GM12864 (cell line): ENCODE results near the gene APBB3.
A peak's percentile ranks its signal among the peaks of the same experiment; 100 is the strongest.

ENCODE experiments used
- DNase-seq: peaks from one replicate; pipeline ENCODE4 v3.0.0-alpha.2; 2011; ENCODE audit warnings: low read depth
- H3K4me3 ChIP-seq: 2 replicates; pipeline ENCODE4 v1.5.1; 2011; ENCODE audit warnings: mild to moderate bottlenecking, low read depth, low read length, control low read depth
- CTCF ChIP-seq: IDR thresholded peaks from 2 replicates; pipeline ENCODE4 v1.5.1; 2011; ENCODE audit warnings: low read depth, mild to moderate bottlenecking, moderate library complexity, low read length, control low read depth, inconsistent platforms; ENCODE audit errors: missing control alignments

APBB3 gene

GRCh38 chr5:140567871-140568270 is 3.5 kb upstream of the APBB3 start:
- no peak overlapping the region for H3K4me3 ChIP-seq
- TF ChIP-seq CTCF, result no peak
- no peak for DNase-seq

DNA sequence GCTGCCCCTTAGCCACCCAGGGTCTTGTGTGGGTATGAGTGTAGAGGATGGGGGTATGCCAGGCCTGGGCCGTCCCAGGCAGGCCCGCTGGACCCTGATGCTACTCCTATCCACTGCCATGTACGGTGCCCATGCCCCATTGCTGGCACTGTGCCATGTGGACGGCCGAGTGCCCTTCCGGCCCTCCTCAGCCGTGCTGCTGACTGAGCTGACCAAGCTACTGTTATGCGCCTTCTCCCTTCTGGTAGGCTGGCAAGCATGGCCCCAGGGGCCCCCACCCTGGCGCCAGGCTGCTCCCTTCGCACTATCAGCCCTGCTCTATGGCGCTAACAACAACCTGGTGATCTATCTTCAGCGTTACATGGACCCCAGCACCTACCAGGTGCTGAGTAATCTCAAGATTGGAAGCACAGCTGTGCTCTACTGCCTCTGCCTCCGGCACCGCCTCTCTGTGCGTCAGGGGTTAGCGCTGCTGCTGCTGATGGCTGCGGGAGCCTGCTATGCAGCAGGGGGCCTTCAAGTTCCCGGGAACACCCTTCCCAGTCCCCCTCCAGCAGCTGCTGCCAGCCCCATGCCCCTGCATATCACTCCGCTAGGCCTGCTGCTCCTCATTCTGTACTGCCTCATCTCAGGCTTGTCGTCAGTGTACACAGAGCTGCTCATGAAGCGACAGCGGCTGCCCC is 2.9 kb upstream of the APBB3 start:
- no peak for TF ChIP-seq CTCF
- no peak for DNase-seq
- no peak overlapping the region for H3K4me3 ChIP-seq

DNA sequence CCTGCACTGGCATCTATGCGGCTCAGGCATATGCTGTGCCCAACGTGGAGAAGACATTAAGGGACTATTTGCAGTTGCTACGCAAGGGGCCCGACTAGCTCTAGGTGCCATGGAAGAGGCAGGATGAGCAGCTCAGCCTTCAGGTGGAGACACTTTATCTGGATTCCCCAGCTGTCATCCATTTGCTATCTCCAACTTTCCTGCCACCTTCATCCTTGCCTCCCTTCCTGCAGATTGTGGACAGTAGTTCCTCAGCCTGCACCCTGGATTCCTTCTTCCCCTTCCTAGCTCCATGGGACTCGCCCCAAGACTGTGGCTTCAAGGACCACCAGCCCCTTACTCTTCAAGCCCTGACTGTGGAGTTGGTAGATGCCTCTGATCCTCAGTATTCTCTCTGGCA is 2.3 kb upstream of the APBB3 start:
- H3K4me3 ChIP-seq, result no peak overlapping the region
- TF ChIP-seq CTCF, result no peak
- no peak for DNase-seq

- TF ChIP-seq CTCF, result no peak
- peak overlapping the region; percentile 80 for H3K4me3 ChIP-seq
- DNase-seq, result no peak
These were observed 1.3 kb upstream of the APBB3 start for GRCh38 chr5:140565780-140566095.

DNA sequence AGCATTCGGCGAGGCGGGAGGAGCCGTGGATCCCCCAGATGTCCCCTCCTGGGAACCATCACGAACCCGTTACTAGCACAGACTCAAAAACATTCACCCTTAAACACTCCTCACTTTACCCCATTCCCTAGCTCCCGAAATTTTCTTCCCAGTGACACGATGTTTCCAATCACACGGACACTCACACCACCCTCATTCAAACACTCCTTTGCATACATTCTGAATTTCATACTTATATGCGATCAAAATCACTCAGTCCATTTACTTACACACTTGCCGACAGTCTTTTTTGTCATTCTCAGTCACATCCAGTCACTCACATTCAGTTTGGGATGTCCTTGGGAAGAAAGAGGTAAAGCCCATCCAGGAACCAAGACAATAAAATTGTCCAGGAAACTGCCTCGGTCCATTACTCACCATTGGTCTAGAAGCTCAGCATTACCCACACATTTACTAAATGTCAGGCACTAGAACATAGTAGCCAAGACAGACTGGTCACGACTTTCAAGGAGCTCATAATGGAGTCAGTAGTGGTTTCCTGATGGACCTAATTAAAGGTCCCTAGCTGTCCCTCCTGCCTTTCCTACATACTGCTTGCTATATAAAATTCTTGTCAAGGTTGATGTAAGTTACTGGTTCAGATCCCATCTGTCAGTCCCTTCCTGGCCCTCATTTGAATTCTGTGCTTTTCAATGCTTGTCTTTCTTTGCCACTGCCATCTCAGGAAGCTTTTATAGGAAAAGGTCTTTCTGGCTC is 804 bp upstream of the APBB3 start:
- DNase-seq, result no peak
- no peak for TF ChIP-seq CTCF
- H3K4me3 ChIP-seq, result peak overlapping the region; percentile 80

- no peak for TF ChIP-seq CTCF
- no peak for DNase-seq
- H3K4me3 ChIP-seq, result peak overlapping the region; percentile 80
These were observed 802 bp downstream of the APBB3 start for GRCh38 chr5:140563596-140563995.

GRCh38 chr5:140561753-140562523 is 2.5 kb downstream of the APBB3 start:
- no peak for TF ChIP-seq CTCF
- DNase-seq, result no peak
- no peak overlapping the region for H3K4me3 ChIP-seq
